GM18526 (cell line): ENCODE data around the gene MAGI3.

Experiments used
- POLR2A ChIP-seq: IDR thresholded peaks from 3 replicates; pipeline ENCODE4 v1.6.1; 2011; ENCODE audit not compliant: insufficient read length; ENCODE audit errors: extremely low read depth

Gene MAGI3

GRCh38 chr1:113647164-113647563, 256.8 kb downstream of the MAGI3 start:
- no peak for TF ChIP-seq POLR2A

DNA sequence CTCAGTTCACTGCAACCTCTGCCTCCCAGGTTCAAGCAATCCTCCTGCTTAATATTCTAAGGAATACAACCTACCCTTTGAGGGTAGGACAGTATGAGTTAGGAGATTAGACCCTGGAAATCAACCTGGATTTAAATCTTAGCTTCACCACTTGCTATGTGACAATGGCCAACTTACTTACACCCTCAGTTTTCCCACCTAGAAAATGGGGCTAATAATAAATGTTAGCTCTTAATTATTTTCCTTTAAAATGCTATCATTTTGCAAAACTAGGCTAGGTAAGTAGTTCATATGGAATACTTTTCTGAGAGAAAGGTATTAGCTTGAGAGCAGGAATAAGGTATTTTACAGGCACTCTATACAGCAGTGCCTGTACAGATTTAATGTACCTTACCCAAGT, 258.2 kb downstream of the MAGI3 start:
- no peak for TF ChIP-seq POLR2A

DNA sequence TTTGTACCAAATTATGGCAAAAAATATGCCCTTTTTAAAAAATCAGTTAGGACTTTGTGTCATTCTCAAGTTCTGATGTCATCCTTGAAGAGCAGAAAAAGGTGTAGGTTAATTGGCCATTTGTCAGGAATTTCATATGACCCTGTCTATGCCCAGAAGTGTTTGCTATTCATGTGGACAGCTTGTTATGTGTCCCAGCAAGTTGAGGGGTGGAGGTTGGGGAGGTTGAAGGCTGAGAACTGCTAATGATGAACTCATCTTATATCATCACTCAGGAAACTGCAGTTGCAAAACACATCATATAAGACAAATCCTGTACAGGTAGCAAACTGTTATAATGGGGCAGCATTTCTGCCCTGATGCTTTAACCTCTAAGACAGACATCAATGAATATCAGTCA, 262.5 kb downstream of the MAGI3 start:
- no peak for TF ChIP-seq POLR2A

DNA sequence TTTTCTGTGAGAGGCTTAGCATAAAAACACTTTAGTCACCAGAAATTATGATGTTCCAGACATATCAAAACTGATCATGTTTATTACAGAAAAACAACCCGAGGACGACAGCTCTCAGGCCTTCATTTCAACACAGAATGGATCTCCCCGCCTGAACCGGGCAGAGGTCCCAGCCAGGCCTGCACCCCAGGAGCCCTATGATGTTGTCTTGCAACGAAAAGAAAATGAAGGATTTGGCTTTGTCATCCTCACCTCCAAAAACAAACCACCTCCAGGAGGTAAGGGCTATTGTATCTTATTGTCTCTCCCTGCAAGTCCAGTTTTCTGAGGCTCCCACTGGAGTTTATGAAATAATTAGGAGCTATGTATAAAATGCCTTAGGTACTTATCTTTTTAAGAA, 263.4 kb downstream of the MAGI3 start:
- TF ChIP-seq POLR2A, result no peak

GRCh38 chr1:113654883-113655282, 264.6 kb downstream of the MAGI3 start:
- no peak for TF ChIP-seq POLR2A

DNA sequence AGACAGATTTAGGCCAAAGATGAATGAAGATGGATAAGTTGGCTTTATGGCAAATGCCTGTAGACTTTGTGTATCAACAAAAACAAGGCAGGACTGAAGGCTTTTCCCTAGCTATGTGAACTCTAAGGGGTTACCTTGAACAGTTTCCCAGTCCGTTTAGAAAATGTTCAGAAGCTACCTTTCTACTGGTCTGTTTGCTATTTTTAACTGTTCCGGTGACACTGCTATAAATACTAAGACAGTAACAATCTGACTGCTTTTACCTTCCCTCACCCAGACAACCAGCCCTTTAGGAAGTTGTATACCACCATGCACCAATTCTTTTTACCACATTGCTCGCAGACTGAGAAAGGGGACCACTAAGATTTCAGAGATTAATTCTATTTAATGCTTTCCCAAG, 266.8 kb downstream of the MAGI3 start:
- TF ChIP-seq POLR2A, result no peak

DNA sequence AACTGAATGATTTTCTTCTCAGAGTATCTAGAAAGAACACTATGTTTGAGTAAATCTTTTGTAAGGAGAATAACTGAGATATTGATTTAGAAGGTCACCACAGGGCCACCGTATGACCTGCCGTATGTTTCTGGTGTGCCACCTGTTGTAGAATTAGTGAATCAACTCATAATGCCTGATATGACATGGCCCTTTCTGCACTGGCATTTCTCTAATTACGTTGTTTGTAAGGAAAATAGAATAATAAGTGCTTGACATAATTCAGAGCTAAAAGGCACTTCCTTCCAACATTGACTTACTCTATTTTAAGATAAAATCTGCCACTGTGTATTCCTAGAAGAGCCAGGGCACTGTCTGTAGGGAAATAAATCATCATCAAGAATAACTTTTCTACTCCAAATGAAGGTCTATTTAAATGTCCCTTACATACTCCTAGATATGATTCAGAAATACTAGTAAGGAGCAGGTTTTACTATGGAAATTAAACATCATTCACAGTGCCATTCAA, 267.3 kb downstream of the MAGI3 start:
- TF ChIP-seq POLR2A, result no peak

GRCh38 chr1:113659035-113659434, 268.7 kb downstream of the MAGI3 start:
- no peak for TF ChIP-seq POLR2A

GRCh38 chr1:113659556-113659955, 269.2 kb downstream of the MAGI3 start:
- no peak for TF ChIP-seq POLR2A

- TF ChIP-seq POLR2A, result no peak
Observed at GRCh38 chr1:113660088-113660487, 269.8 kb downstream of the MAGI3 start.

DNA sequence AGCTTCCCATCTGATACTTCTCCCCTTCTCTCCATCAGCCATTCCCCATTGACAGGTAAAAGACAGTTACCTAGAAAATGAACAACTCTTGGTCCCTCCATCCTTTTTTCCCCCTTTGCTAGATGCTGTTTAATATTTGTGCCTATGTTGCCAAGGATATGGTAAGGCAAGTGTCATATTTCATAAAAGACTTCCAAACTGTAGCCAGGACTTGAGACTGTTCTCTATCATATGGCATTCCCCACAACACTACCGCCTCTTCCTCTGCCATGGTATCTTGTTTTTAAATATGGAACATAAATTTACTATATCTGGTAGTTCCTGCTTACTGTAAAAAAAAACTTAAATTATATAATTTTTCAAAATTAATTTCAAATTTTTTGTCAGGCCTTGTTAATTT, 271.8 kb downstream of the MAGI3 start:
- no peak for TF ChIP-seq POLR2A

- no peak for TF ChIP-seq POLR2A
Observed at GRCh38 chr1:113663165-113663951, 273.0 kb downstream of the MAGI3 start.

DNA sequence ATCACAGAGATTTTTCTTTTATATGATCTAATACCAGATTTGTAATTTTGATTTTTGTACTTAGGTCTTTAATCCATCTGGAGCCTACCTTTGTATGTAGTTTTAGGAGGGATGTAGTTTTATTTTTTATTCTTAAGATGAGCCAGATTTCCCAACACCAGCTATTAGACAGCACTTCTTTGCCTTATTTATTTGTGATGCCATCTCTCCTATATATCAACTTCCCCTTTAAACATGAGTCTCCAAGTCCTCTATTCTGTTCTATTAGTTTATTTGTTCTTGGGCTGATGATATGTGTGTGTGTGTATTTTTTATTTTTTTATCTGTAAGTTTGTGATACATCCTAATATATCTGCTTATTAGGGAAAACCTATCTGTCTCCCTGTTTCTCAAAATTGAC, 274.8 kb downstream of the MAGI3 start:
- no peak for TF ChIP-seq POLR2A

GRCh38 chr1:113666126-113666525, 275.8 kb downstream of the MAGI3 start:
- TF ChIP-seq POLR2A, result no peak

GRCh38 chr1:113669988-113670387, 279.7 kb downstream of the MAGI3 start:
- TF ChIP-seq POLR2A, result no peak

GRCh38 chr1:113670650-113671049, 280.3 kb downstream of the MAGI3 start:
- no peak for TF ChIP-seq POLR2A

DNA sequence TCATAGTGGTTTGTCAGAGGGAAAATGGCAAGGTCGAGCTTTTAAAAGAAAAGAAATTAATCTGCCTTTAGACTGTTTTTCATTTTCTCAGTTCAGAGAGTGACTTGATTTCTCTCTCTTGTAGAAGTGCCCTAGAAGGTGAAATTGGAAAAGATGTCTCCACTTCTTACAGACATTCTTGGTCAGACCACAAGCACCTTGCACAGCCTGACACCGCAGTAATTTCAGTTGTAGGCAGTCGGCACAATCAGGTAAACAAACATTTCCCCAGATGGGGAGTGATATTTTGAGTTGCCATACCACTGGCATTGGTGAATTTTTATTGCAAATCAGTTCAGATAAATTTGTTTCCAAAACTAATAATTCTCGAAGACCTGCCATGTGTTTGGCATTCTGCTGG, 282.2 kb downstream of the MAGI3 start:
- TF ChIP-seq POLR2A, result no peak
